Medulla oblongata (tissue), 1 donor: Measurements from ENCODE around the gene CASP3.
"Not testable (repeated sequence)": the region's sequence is repeated elsewhere in the genome, so short reads cannot be mapped to it uniquely, and the experiment has no call there.

Experiments
- DNase-seq: peaks from one replicate; pipeline ENCODE4 v3.0.0-alpha.2; 2015; ENCODE audit errors: extremely low spot score

Gene CASP3

DNA sequence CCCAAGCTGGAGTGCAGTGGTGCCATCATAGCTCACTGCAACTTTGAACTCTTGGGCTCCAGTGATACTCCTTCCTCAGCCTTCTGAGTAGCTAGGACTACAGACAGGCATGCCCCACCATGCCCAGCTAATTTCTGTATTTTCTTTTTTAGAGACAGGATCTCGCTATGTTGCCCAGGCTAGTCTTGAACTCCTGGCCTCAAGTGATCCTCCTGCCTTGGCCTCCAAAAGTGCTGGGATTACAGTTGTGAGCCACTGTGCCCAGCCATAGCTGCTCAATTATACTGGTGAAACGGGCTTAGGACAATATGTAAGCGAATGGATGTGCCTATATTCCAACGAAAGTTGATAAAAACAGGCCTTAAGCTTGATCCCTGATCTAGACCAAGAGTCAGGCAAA is 13.1 kb downstream of the CASP3 start:
- DNase-seq, result no peak

- DNase-seq, result no peak
Observed at GRCh38 chr4:184635381-184635780, 13.9 kb downstream of the CASP3 start.

GRCh38 chr4:184632842-184633241 is 16.4 kb downstream of the CASP3 start:
- DNase-seq, result no peak

- no peak for DNase-seq
Observed at GRCh38 chr4:184628103-184628502, 21.1 kb downstream of the CASP3 start.

DNA sequence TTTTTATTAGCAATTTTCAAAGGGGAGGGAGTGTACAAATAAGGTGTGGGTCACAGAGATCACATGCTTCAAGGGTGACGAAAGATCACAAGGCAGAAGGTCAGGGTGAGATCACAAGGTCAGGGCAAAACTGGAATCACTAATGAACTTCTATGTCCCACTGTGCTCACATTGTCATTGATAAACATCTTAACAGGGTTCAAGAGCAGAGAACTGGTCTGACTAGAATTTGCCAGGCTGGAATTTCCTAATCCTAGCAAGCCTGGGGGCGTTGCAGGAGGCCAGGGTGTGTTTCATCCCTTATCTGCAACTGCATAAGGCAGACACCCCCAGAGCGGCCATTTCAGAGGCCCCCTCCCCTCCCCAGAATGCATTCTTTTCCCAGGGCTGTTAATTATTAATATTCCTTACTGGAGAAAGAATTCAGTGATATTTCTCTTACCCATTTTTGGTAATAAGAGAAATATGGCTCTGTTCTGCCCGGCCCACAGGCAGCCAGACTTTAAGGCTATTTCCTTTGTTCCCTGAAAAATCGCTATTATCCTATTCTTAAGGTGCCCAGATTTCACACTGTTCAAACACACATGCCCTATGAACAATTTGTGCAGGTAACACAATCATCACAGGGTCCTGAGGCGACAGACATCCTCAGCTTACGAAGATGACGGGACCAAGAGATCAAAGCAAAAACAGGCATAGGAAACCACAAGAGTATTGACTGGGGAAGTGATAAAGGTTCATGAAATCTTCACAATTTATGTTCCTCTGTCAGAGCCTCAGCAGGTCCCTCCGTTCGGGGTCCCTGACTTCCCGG is 23.3 kb downstream of the CASP3 start:
- not testable (repeated sequence) for DNase-seq

DNA sequence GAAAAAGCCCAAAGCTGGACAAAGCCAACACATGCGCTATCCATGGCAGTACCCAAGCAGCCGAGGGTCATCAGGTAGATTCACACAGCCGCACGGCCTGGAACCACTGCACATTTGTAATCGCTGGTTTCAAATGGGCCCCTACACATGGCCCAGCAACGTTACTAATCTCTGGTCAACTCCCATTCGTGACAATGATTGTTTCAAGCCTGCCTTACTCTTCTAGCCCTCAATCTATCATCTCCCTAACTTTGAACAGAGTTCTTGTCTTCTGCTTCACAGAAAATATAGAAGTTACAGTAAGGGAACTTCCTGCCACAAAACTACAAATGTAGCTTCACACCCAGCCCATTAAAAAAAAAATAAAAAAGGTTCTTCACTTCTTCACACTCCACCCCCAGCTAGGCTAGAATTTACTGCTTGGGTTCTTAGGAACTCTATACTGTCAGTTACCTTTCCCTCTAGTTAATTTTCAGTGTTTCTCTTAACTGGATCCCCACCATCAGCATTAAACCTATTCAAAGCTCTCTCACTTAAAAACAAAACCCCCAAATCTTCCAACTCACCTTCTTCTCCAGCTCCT is 24.2 kb downstream of the CASP3 start:
- DNase-seq, result no peak

- DNase-seq, result not testable (repeated sequence)
Observed at GRCh38 chr4:184624504-184624903, 24.7 kb downstream of the CASP3 start.

DNA sequence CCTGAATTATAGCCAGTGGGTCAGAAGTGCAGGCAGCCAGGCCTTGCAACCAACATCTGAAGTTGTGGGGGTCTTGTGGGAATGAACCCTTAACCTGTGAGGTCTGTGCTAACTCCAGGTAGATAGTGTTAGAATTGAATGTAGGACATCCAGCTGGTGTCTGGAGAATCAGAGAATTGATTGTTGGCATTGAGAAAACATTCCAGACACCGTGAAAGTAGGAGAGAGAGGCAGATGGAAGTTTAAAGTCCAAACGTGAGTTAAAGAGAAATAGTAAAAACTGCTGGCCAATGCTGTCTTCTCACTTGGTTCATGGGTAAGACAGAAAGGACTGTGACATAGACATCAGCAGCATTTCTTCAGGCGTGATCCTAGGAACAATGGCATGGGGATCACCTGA is 27.7 kb downstream of the CASP3 start:
- no peak for DNase-seq

DNA sequence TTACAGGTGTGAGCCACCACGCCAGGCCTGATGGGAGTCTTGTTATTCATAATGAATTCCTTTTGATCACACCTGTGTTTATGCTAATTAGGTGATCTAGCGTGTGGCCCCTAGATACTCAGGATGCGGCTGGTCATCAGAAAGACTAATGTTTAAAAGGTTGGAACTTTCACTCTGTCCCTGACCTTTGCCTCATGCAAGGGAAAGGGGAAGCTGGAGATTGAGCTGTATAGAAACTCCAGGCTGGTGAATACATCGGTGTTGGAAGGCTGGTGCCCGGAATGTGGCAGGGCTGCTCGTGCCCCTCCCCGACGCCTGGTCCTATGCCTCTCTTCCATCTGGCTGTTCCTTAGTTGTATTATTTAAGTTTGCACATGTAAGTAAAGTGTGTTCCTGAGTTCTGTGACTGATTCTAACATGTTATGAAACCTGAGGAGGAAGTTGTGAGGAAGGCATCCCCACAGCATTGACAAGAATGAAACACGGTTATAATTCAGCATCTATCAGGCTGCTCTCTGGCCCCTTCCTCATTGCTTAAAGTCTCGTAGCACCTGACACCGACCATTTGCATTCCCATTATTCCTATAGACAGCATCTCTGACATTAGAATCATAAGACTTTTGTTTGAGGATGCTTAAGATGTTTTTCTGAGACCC is 28.9 kb downstream of the CASP3 start:
- DNase-seq, result no peak

GRCh38 chr4:184617600-184618196 is 31.5 kb downstream of the CASP3 start:
- no peak for DNase-seq

DNA sequence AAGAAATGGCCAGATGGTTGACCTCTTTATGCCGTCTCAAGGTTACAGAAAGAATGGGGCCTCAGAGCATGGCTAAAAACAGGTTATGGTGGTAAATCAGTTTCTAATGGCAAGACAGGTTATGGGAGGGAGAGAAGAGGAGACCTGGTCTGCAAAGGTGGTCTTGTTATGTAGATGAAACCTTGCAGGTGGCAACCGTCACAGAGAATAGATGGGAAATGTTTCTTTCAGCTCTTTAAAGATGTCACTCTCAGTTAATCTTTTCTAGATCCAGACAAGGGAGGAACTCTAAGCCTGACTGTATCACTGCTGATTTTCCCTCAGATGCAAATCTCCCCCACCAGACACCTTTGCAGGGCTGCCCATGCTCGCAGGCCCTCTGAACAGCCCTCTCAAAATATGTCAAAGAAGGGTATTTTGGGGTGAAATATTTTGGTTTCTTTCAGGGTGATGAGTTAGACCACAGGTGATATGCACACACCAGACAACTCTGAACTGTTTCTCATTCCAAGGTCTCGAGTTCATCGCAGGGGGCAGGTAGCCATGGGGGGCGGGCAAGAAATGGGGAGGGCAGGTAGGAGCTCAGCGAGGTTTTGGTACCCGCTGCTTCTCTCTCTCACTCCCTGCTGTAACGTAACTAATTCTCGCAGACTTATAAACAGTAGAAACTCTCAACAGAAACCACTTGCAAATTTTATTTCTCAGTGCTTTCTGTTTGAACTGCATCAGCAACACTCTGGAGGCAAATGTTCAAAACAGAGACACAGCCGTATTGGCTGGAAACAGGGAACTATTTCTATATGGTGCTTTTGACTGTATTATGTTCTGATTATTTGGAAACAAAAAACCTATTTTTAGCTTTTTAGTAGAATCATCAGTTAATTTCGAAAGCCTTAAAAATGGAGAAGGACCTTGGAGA is 32.4 kb downstream of the CASP3 start:
- no peak for DNase-seq

DNA sequence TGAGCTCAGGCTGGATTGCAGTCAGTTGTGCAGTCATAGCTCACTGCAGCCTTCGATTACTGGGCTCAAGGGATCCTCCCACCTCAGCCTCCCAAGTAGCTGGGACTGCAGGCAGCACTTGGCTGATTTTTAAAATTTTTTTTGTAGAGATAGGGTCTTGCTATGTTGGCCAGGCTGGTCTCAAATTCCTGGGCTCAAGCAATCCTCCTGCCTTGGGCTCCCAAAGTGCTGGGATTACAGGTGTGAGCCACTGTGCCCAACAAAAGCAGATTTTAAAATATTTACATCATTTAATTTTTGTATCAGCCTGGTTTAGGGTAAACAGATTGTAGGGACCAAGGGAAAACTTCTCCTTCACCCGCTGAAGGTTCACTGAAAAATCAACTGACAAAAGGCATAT is 33.1 kb downstream of the CASP3 start:
- not testable (repeated sequence) for DNase-seq

DNA sequence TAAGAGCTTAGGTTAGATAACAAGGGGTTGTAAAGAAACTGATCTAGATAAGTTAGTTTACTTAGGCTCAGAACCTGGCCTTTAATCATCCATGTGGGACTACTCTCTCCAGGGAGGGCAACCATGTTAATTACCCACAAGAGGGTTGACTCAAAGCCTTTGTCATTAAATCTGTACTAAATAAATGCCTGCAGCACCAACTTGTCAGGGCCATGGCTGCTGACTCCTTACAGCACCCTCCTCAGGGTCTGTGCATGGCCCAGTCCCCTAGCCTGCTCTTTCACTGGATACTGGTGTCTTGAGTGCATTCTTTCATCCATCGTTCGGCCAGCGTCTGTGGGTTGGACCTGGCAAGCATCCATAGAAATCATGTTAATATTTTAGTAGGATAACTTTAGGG is 34.7 kb downstream of the CASP3 start:
- DNase-seq, result no peak

DNA sequence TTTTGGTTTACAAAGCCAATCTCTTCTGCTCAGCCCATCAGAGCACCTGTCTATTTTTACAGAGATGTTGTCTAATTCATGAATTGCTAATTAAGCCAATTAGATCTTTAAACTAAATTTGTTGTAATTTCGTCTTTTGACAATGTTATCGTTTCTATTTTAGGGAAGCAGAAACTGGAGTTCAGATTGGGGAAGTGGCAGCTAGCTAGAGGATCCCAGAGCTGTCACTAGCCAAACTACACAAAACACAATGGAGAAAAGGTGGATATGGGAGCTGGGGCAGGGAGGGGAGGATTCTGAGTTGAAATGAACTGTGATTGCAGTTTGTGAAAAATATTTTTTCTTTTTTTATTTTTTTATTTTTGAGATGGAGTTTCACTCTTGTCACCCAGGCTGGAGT is 35.8 kb downstream of the CASP3 start:
- DNase-seq, result no peak

- DNase-seq, result no peak
Observed at GRCh38 chr4:184612074-184612473, 37.2 kb downstream of the CASP3 start.

GRCh38 chr4:184607429-184607828 is 41.8 kb downstream of the CASP3 start:
- DNase-seq, result not testable (repeated sequence)

GRCh38 chr4:184602857-184603256 is 46.4 kb downstream of the CASP3 start:
- DNase-seq, result not testable (repeated sequence)

DNA sequence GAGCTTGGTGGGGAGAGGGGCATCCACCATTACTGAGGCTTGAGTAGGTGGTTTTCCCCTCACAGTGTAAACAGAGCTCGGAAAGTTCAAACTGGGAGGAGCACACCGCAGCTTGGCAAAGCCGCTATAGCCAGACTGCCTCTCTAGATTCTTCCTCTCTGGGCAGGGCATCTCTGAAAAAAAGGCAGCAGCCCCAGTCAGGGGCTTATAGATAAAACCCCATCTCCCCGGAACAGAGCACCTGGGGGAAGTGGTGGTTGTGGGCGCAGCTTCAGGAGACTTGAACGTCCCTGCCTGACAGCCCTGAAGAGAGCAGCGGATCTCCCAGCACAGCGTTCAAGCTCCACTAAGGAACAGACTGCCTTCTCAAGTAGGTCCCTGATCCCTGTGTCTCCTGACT is 48.3 kb downstream of the CASP3 start:
- DNase-seq, result not testable (repeated sequence)

DNA sequence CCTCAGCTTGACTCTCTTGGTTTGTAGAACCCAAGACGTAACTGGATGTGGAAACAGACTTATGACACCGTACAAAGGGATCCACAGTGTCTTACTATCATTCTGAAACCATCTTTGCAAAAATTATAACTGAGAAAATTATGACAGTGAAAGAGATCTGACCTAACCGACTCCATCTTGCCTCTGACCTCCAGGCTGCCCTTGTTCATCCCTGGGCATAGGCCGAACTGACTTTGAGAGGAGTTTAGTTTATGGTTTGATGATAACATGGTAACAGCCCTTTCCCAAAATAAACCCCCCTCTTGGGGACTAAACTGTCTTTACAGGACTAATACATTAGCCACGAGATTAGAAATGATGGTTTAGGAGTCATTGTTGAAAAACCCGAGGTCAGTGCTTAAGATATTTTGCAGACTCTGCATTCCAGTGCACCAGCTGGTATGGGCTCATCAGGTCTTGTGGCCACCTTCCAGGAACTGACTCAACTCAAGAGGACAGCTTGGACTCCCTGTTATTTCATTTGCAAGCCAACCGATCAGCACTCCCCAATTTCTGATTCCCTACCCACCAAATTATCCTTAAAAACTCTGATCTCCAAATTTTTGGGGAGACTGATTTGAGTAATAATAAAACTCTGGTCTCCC is 49.6 kb downstream of the CASP3 start:
- no peak for DNase-seq

DNA sequence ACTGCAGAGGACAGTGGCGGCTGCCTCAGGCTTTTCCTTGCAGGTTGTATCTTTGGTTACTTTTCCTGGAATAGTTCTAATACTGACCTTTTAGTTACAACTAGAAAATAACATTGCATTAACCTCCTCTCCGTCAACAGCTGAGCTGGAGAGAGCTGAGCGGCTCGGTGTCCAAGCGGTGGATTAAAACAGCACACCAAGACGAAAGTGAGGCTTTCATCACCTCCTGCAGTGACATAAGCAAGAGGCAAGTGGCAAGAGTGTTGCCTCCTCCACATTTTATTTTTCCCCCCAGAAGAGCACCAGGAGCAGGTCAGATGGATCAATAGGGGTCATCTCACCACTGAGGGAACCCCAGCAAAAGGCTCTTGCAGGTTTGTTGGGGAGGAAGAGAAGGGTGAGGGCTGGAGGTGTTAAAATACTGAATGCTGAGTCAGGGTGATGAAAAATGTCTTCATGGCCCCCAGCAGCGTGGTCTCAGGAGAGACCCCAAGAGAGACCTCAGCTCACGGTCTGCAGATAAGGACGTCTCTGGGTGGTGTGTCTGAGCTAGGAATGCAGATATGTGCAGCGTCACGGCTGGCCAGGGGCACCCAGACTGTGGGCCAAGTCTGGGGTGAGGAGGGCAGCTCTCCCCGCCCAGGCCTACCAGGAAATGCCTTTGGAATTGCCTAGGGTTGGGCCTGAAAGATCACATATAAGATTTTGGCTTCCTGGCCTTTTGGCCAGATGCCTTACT is 50.3 kb downstream of the CASP3 start:
- DNase-seq, result no peak
